Mesothelial cell of epicardium (in vitro differentiated cells): ENCODE measurements around the gene DRD3. TPM values are rescaled to one million over a fixed set of nuclear protein-coding genes. Genes with fewer than 3 reads are reported as not detected.

Experiments used
- DNase-seq, 2 experiments: peaks; one replicate each; pipeline ENCODE4 v3.0.0; 2021; ENCODE audit warnings: low spot score in 2 of 2; ENCODE audit not compliant: unreplicated experiment in 2 of 2
- H3K27ac Mint-ChIP-seq: 2 replicates; pipeline ENCODE4 v1.8.0; 2021; ENCODE audit warnings: mixed read lengths
- H3K27me3 Mint-ChIP-seq: 2 replicates; pipeline ENCODE4 v1.8.0; 2021; ENCODE audit warnings: low read depth, mixed read lengths
- H3K36me3 Mint-ChIP-seq: 2 replicates; pipeline ENCODE4 v1.8.0; 2021; ENCODE audit warnings: mixed read lengths
- H3K4me1 Mint-ChIP-seq: 2 replicates; pipeline ENCODE4 v1.8.0; 2021; ENCODE audit warnings: mixed read lengths
- H3K4me3 Mint-ChIP-seq: 2 replicates; pipeline ENCODE4 v1.8.0; 2021; ENCODE audit warnings: mild to moderate bottlenecking, moderate library complexity, mixed read lengths
- H3K9me3 Mint-ChIP-seq: 2 replicates; pipeline ENCODE4 v1.8.0; 2021; ENCODE audit warnings: mixed read lengths
- CTCF ChIP-seq: fragments of 200-600 bp; sonication (generic); IDR thresholded peaks from one replicate; pipeline ENCODE4 v1.5.0; 2021; ENCODE audit warnings: antibody characterized with exemption; ENCODE audit not compliant: unreplicated experiment
- total RNA-seq: library from RNA; stranded (reverse); gene quantifications from 3 replicates; pipeline ENCODE4 v1.2.1, GENCODE V29; 2021

Gene DRD3
- total RNA-seq, 1 donor from 2014 or later = not detected

- TF ChIP-seq CTCF = no peak
- Mint-ChIP-seq H3K36me3 (no peaks in the 10 kb centered on the region), H3K4me3 (no peak overlapping the region), H3K27me3 (no peaks in the 10 kb centered on the region), H3K4me1 (peaks cover 18% of the 10 kb centered on the region), H3K9me3 (no peaks in the 10 kb centered on the region), H3K27ac (peak overlapping the region; percentile 68)
- DNase-seq = no peak
Observed at GRCh38 chr3:114120211-114120610, 58.6 kb downstream of the DRD3 start.

GRCh38 chr3:114119776-114120175 is 59.1 kb downstream of the DRD3 start:
- TF ChIP-seq CTCF = no peak
- H3K27ac Mint-ChIP-seq = peak overlapping the region; percentile 68
- no peak for DNase-seq
- peaks cover 18% of the 10 kb centered on the region for H3K4me1 Mint-ChIP-seq
- no peaks in the 10 kb centered on the region for H3K27me3 Mint-ChIP-seq
- no peak overlapping the region for H3K4me3 Mint-ChIP-seq
- H3K9me3 Mint-ChIP-seq = no peaks in the 10 kb centered on the region
- no peaks in the 10 kb centered on the region for H3K36me3 Mint-ChIP-seq

GRCh38 chr3:114115143-114115542 is 63.7 kb downstream of the DRD3 start:
- H3K9me3 Mint-ChIP-seq = no peaks in the 10 kb centered on the region
- no peak for TF ChIP-seq CTCF
- H3K27me3 Mint-ChIP-seq = peaks cover 9% of the 10 kb centered on the region
- no peak overlapping the region for H3K4me3 Mint-ChIP-seq
- no peak overlapping the region for H3K27ac Mint-ChIP-seq
- no peak for DNase-seq
- H3K4me1 Mint-ChIP-seq = peaks cover 15% of the 10 kb centered on the region
- H3K36me3 Mint-ChIP-seq = no peaks in the 10 kb centered on the region

- Mint-ChIP-seq H3K9me3 (no peaks in the 10 kb centered on the region), H3K27me3 (peaks cover 13% of the 10 kb centered on the region), H3K4me3 (no peak overlapping the region), H3K4me1 (peaks cover 16% of the 10 kb centered on the region), H3K27ac (no peak overlapping the region), H3K36me3 (no peaks in the 10 kb centered on the region)
- no peak for TF ChIP-seq CTCF
- no peak for DNase-seq
Observed at GRCh38 chr3:114114719-114115118, 64.1 kb downstream of the DRD3 start.

- peaks cover 12% of the 10 kb centered on the region for H3K4me1 Mint-ChIP-seq
- H3K4me3 Mint-ChIP-seq = no peak overlapping the region
- no peak for DNase-seq
- H3K27me3 Mint-ChIP-seq = peaks cover 19% of the 10 kb centered on the region
- no peak for TF ChIP-seq CTCF
- no peaks in the 10 kb centered on the region for H3K36me3 Mint-ChIP-seq
- no peaks in the 10 kb centered on the region for H3K9me3 Mint-ChIP-seq
- H3K27ac Mint-ChIP-seq = no peak overlapping the region
Observed at GRCh38 chr3:114112696-114113095, 66.2 kb downstream of the DRD3 start.

GRCh38 chr3:114111060-114111770 is 67.6 kb downstream of the DRD3 start:
- Mint-ChIP-seq H3K36me3 (no peaks in the 10 kb centered on the region), H3K4me3 (no peak overlapping the region), H3K27me3 (peaks cover 20% of the 10 kb centered on the region), H3K27ac (no peak overlapping the region), H3K9me3 (no peaks in the 10 kb centered on the region), H3K4me1 (peaks cover 12% of the 10 kb centered on the region)
- no peak for TF ChIP-seq CTCF
- no peak for DNase-seq
